CD14-positive monocyte (primary cell): ENCODE data around the gene TTLL11. TPM values are rescaled to one million over a fixed set of nuclear protein-coding genes. Genes with fewer than 3 reads are reported as not detected.

Source experiments
- DNase-seq, 3 donors: peaks; one replicate each; pipeline ENCODE4 v3.0.0-alpha.2; 2011 to 2022
- H2AFZ ChIP-seq: 2 replicates; pipeline ENCODE4 v1.6.0; 2012; ENCODE audit warnings: mild to moderate bottlenecking, low read depth, low read length, inconsistent platforms; ENCODE audit not compliant: insufficient read depth, poor library complexity, severe bottlenecking
- H3K27ac ChIP-seq, 2 donors: 1 replicate in 1 of 2; 2 replicates in 1 of 2; pipeline ENCODE4 v1.5.1; 2012 to 2013; ENCODE audit warnings: low read length in 2 of 2, control low read depth in 1 of 2, inconsistent platforms in 1 of 2, low read depth in 1 of 2, mild to moderate bottlenecking in 1 of 2
- H3K27me3 ChIP-seq, 2 donors: one replicate each; pipeline versions ENCODE4 v1.6.0 to v1.6.1; 2011 to 2013; ENCODE audit warnings: low read length in 2 of 2; ENCODE audit not compliant: control insufficient read depth in 2 of 2, insufficient read depth in 2 of 2
- H3K36me3 ChIP-seq, 2 donors: replicated peaks in 1 of 2; 1 replicate in 1 of 2; 2 replicates in 1 of 2; pipeline versions ENCODE4 v1.5.1 to v1.6.1; 2012 to 2013; ENCODE audit warnings: low read length in 2 of 2, control low read depth in 1 of 2, inconsistent platforms in 1 of 2, mild to moderate bottlenecking in 1 of 2; ENCODE audit not compliant: insufficient read depth in 2 of 2, control insufficient read depth in 1 of 2
- H3K4me1 ChIP-seq, 2 donors: 1 replicate in 1 of 2; 2 replicates in 1 of 2; pipeline versions ENCODE4 v1.5.1 to v1.6.1; 2012 to 2013; ENCODE audit warnings: low read length in 2 of 2, control low read depth in 1 of 2, inconsistent platforms in 1 of 2, mild to moderate bottlenecking in 1 of 2, moderate library complexity in 1 of 2; ENCODE audit not compliant: insufficient read depth in 2 of 2, control insufficient read depth in 1 of 2
- H3K4me2 ChIP-seq: replicated peaks from 2 replicates; pipeline ENCODE3; 2012; ENCODE audit warnings: low read length, moderate library complexity, mild to moderate bottlenecking; ENCODE audit not compliant: poor library complexity, severe bottlenecking; ENCODE audit errors: extremely low read depth
- H3K4me3 ChIP-seq, 3 experiments: fragments of 200-600 bp in 1 of 3; sonication (generic) in 1 of 3; replicated peaks in 1 of 3; 1 replicate in 2 of 3; 2 replicates in 1 of 3; pipeline ENCODE4 v1.5.1; 2011 to 2013; ENCODE audit warnings: low read length in 3 of 3, mild to moderate bottlenecking in 3 of 3, control low read depth in 2 of 3, low read depth in 2 of 3, inconsistent platforms in 1 of 3, moderate library complexity in 1 of 3
- H3K79me2 ChIP-seq: 2 replicates; pipeline ENCODE4 v1.6.0; 2012; ENCODE audit warnings: mild to moderate bottlenecking, control low read depth, inconsistent platforms, low read length, moderate library complexity; ENCODE audit not compliant: insufficient read depth
- H3K9ac ChIP-seq: 2 replicates; pipeline ENCODE4 v1.6.0; 2017; ENCODE audit warnings: low read length, mild to moderate bottlenecking; ENCODE audit not compliant: insufficient read depth, poor library complexity, severe bottlenecking
- H3K9me3 ChIP-seq, 2 donors: replicated peaks in 1 of 2; 1 replicate in 1 of 2; 2 replicates in 1 of 2; pipeline versions ENCODE4 v1.5.1 to v1.6.1; 2012 to 2013; ENCODE audit warnings: low read length in 2 of 2, control low read depth in 1 of 2; ENCODE audit not compliant: control insufficient read depth in 1 of 2, insufficient read depth in 1 of 2
- H4K20me1 ChIP-seq: 2 replicates; pipeline ENCODE4 v1.6.0; 2012; ENCODE audit warnings: mild to moderate bottlenecking, low read length, control low read depth, moderate library complexity; ENCODE audit not compliant: insufficient read depth
- H3K27ac Mint-ChIP-seq, 7 donors: one replicate each; pipeline ENCODE4 v1.8.0; 2020; ENCODE audit warnings: mild to moderate bottlenecking in 7 of 7, mixed read lengths in 7 of 7, moderate library complexity in 6 of 7, inconsistent platforms in 2 of 7
- H3K27me3 Mint-ChIP-seq, 3 donors: one replicate each; pipeline ENCODE4 v1.8.0; 2021 to 2022; ENCODE audit warnings: low read depth in 3 of 3, mild to moderate bottlenecking in 3 of 3, mixed read lengths in 3 of 3, moderate library complexity in 3 of 3, inconsistent platforms in 1 of 3
- H3K36me3 Mint-ChIP-seq, 2 donors: one replicate each; pipeline ENCODE4 v1.8.0; 2020; ENCODE audit warnings: mixed read lengths in 2 of 2, inconsistent platforms in 1 of 2, mild to moderate bottlenecking in 1 of 2
- H3K4me1 Mint-ChIP-seq: one replicate; pipeline ENCODE4 v1.8.0; 2020; ENCODE audit warnings: mild to moderate bottlenecking, mixed read lengths
- H3K4me3 Mint-ChIP-seq, 2 donors: one replicate each; pipeline ENCODE4 v1.8.0; 2020; ENCODE audit warnings: mild to moderate bottlenecking in 2 of 2, mixed read lengths in 2 of 2, moderate library complexity in 1 of 2
- H3K9me3 Mint-ChIP-seq, 7 donors: one replicate each; pipeline ENCODE4 v1.8.0; 2020 to 2022; ENCODE audit warnings: mixed read lengths in 7 of 7, mild to moderate bottlenecking in 6 of 7, moderate library complexity in 6 of 7, inconsistent platforms in 2 of 7
- WGBS: methylation state at CpG from one replicate; pipeline ENCODE4 v1.1.5; 2013; ENCODE audit warnings: missing lambda C conversion rate; ENCODE audit not compliant: insufficient coverage; 5-methylcytosine and 5-hydroxymethylcytosine counted together
- intact Hi-C, 2 donors: fragments of 100-400 bp; cut with micrococcal nuclease; formaldehyde crosslinking; loops; one replicate each; pipeline versions ENCODE4 v1.15.0 to v1.15.1; 2023
- polyA plus RNA-seq, 3 donors: library from polyadenylated mRNA; depleted of rRNA in 1 of 3; unstranded in 2 of 3; stranded (reverse) in 1 of 3; fragments of 300-500 nt in 2 of 3; fragments of >200 nt in 1 of 3; fragmentation: Illumina TruSeq in 2 of 3; gene quantifications; 1 replicate in 2 of 3; 2 replicates in 1 of 3; pipeline ENCODE4 v1.2.3, GENCODE V29; 2012 to 2021
- TF ChIP-seq, protein P1 (sequence below): fragments of 200-600 bp; IDR thresholded peaks from one replicate; pipeline ENCODE4 v1.8.0; 2022; ENCODE audit warnings: antibody characterized with exemption, mild to moderate bottlenecking

TTLL11 gene
- polyA plus RNA-seq, 3 donors = 2.9 to 3.5 (median 3.1) TPM

DNA sequence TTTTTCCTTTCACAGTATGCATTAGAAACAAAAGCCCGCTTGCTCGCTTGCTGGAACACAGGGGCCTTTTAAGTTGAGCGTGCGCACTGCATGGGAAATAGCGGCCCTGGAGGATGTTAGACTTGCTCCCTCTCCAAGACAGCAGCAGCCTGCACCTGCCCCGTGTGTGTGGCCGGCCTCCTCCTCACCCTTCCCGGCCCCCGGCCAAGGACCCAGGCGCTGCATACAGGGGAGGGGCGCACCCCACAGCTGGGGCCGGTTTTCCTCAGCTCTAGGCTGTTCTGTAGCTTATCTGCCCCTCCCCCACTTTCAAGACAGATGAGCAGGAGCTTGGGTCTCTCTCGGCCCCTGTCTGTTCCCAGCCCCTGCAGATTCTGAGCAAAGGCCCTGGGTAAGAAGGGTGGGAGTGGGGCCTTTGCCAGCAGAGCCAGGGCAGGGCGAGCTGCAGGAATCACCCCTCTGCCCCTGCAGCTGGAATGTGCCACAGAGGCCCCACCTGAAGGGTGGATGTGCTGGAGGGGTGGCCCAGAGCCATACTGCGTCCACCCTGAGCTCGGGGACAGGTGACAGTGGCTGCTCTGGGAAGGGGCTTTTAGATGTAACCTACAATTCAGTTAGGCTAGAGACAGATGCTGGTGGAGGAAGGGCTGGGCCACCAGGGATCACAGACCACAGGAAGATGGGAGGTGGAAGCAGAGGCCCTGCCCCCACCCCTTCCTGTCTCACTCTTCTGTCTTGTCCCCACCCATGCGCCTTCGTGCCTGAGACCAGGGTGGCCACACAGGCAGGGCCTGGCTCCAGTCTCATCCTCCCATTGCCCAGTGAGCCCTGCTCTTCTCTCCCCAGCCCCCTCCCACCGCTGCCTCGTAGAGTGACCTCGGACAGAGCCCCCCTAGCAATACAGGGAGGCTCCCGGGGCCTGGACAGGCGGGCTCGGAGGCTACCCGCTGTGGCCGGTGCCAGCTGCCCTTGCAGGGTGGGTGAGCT is 309.3 kb downstream of the TTLL11 start:
- peaks cover 4% of the 10 kb centered on the region for H3K4me1 Mint-ChIP-seq
- H3K27me3 ChIP-seq = no peaks in the 10 kb centered on the region
- H2AFZ ChIP-seq = no peak overlapping the region
- H3K36me3 ChIP-seq = no peaks in the 10 kb centered on the region
- WGBS = 91% methylated on average over 22 of the region's 26 CpGs
- no peak for DNase-seq
- H3K36me3 Mint-ChIP-seq = no peaks in the 10 kb centered on the region
- H3K4me1 ChIP-seq = no peaks in the 10 kb centered on the region
- H3K9ac ChIP-seq = no peak overlapping the region
- H3K4me2 ChIP-seq = no peak overlapping the region
- no peak overlapping the region for H3K4me3 Mint-ChIP-seq
- intact Hi-C loops = no loop called here
- H3K27ac Mint-ChIP-seq = no peak overlapping the region
- no peaks in the 10 kb centered on the region for H3K79me2 ChIP-seq
- H3K27ac ChIP-seq = no peak overlapping the region
- no peaks in the 10 kb centered on the region for H4K20me1 ChIP-seq
- no peaks in the 10 kb centered on the region for H3K9me3 ChIP-seq
- H3K27me3 Mint-ChIP-seq = peaks cover 5 to 9% (median 6%) of the 10 kb centered on the region in 3 donors
- TF ChIP-seq, protein P1, sequence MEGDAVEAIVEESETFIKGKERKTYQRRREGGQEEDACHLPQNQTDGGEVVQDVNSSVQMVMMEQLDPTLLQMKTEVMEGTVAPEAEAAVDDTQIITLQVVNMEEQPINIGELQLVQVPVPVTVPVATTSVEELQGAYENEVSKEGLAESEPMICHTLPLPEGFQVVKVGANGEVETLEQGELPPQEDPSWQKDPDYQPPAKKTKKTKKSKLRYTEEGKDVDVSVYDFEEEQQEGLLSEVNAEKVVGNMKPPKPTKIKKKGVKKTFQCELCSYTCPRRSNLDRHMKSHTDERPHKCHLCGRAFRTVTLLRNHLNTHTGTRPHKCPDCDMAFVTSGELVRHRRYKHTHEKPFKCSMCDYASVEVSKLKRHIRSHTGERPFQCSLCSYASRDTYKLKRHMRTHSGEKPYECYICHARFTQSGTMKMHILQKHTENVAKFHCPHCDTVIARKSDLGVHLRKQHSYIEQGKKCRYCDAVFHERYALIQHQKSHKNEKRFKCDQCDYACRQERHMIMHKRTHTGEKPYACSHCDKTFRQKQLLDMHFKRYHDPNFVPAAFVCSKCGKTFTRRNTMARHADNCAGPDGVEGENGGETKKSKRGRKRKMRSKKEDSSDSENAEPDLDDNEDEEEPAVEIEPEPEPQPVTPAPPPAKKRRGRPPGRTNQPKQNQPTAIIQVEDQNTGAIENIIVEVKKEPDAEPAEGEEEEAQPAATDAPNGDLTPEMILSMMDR = no peak
- H3K9me3 Mint-ChIP-seq = no peaks in the 10 kb centered on the region
- no peak overlapping the region for H3K4me3 ChIP-seq

DNA sequence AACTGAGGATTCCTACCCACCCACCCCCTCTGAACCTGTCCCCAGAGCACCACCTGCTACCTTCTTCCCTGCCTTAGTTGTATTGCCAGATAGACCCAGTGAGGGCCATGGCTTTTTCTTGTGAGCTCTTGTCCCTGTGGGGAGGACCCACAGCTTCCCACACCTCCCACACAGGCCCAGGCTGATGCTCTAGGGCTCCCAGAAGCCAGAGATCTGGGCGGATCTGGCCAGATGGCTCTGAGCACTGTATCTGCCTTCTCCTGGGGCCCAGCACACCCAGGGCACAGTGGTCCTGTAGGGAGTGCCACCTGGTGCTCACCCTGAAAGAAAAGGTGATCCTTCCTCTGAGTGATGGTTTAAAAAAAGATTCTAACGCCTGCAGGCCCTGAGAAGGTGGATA is 310.0 kb downstream of the TTLL11 start:
- Histone ChIP-seq H3K9me3 (no peaks in the 10 kb centered on the region), H3K79me2 (no peaks in the 10 kb centered on the region), H3K4me2 (no peak overlapping the region), H3K4me1 (no peaks in the 10 kb centered on the region), H4K20me1 (no peaks in the 10 kb centered on the region), H3K4me3 (no peak overlapping the region), H2AFZ (no peak overlapping the region), H3K27me3 (no peaks in the 10 kb centered on the region), H3K36me3 (no peaks in the 10 kb centered on the region), H3K27ac (no peak overlapping the region), H3K9ac (no peak overlapping the region)
- DNase-seq = no peak
- H3K27ac Mint-ChIP-seq = no peak overlapping the region
- no CpG with 5 or more reads among the region's 2 CpGs for WGBS
- TF ChIP-seq, protein P1 = no peak
- intact Hi-C loops = no loop called here
- H3K36me3 Mint-ChIP-seq = no peaks in the 10 kb centered on the region
- H3K4me3 Mint-ChIP-seq = no peak overlapping the region
- H3K9me3 Mint-ChIP-seq = peaks cover 0 to 3% (median 0%) of the 10 kb centered on the region in 7 donors
- peaks cover 4% of the 10 kb centered on the region for H3K4me1 Mint-ChIP-seq
- peaks cover 5 to 9% (median 6%) of the 10 kb centered on the region in 3 donors for H3K27me3 Mint-ChIP-seq
